H9 (cell line): ENCODE results near the gene FAM180A. TPM values are rescaled to one million over a fixed set of nuclear protein-coding genes. Genes with fewer than 3 reads are reported as not detected.

Experiments used
- DNase-seq: peaks from one replicate; pipeline ENCODE4 v3.0.0-alpha.2; 2017
- H2AFZ ChIP-seq: one replicate; pipeline ENCODE4 v1.6.1; 2013; ENCODE audit warnings: mild to moderate bottlenecking, low read length, control low read depth, moderate library complexity
- H2AK5ac ChIP-seq: 2 replicates; pipeline ENCODE4 v1.6.1; 2013; ENCODE audit warnings: low read length, control low read depth, mixed read lengths; ENCODE audit not compliant: insufficient read length
- H2BK120ac ChIP-seq: one replicate; pipeline ENCODE4 v1.6.1; 2013; ENCODE audit warnings: low read depth, mild to moderate bottlenecking, low read length, control low read depth, inconsistent platforms; ENCODE audit not compliant: poor library complexity, severe bottlenecking
- H2BK12ac ChIP-seq: 2 replicates; pipeline ENCODE4 v1.6.1; 2013; ENCODE audit warnings: low read length, control low read depth, mixed read lengths, low read depth; ENCODE audit not compliant: insufficient read length
- H2BK15ac ChIP-seq: 2 replicates; pipeline ENCODE4 v1.6.1; 2013; ENCODE audit warnings: low read depth, low read length, control low read depth
- H2BK20ac ChIP-seq: one replicate; pipeline ENCODE4 v1.6.1; 2013; ENCODE audit warnings: low read depth, mild to moderate bottlenecking, low read length, control low read depth, inconsistent platforms; ENCODE audit not compliant: poor library complexity, severe bottlenecking
- H2BK5ac ChIP-seq: 2 replicates; pipeline ENCODE4 v1.6.1; 2013; ENCODE audit warnings: low read length, control low read depth, mixed read lengths; ENCODE audit not compliant: insufficient read length
- H3K14ac ChIP-seq: 2 replicates; pipeline ENCODE4 v1.6.1; 2013; ENCODE audit warnings: low read length, control low read depth; ENCODE audit not compliant: insufficient read depth
- H3K18ac ChIP-seq: 2 replicates; pipeline ENCODE4 v1.6.1; 2013; ENCODE audit warnings: low read depth, mild to moderate bottlenecking, mixed read lengths, low read length, control low read depth; ENCODE audit not compliant: insufficient read length
- H3K23ac ChIP-seq: 2 replicates; pipeline ENCODE4 v1.6.1; 2013; ENCODE audit warnings: low read length, control low read depth, mixed read lengths, low read depth; ENCODE audit not compliant: insufficient read length
- H3K23me2 ChIP-seq: 2 replicates; pipeline ENCODE4 v1.6.1; 2013; ENCODE audit warnings: low read depth, mild to moderate bottlenecking, mixed read lengths, low read length, control low read depth; ENCODE audit not compliant: insufficient read length, poor library complexity, severe bottlenecking
- H3K27ac ChIP-seq: 2 replicates; pipeline ENCODE4 v1.5.1; 2013; ENCODE audit warnings: low read length, control low read depth, mixed read lengths, low read depth; ENCODE audit not compliant: insufficient read length
- H3K27me3 ChIP-seq: 2 replicates; pipeline ENCODE4 v1.6.1; 2013; ENCODE audit warnings: low read length, control low read depth, inconsistent platforms; ENCODE audit not compliant: insufficient read depth
- H3K4ac ChIP-seq: 2 replicates; pipeline ENCODE4 v1.6.1; 2013; ENCODE audit warnings: low read depth, mild to moderate bottlenecking, control low read depth, inconsistent platforms, low read length, moderate library complexity
- H3K4me1 ChIP-seq: 2 replicates; pipeline ENCODE4 v1.6.1; 2013; ENCODE audit warnings: low read length, control low read depth, inconsistent platforms; ENCODE audit not compliant: insufficient read depth
- H3K4me2 ChIP-seq: 2 replicates; pipeline ENCODE4 v1.6.1; 2013; ENCODE audit warnings: low read length, control low read depth, mixed read lengths; ENCODE audit not compliant: insufficient read length, insufficient read depth
- H3K56ac ChIP-seq: 2 replicates; pipeline ENCODE4 v1.6.1; 2013; ENCODE audit warnings: low read depth, mild to moderate bottlenecking, mixed read lengths, low read length, control low read depth; ENCODE audit not compliant: insufficient read length
- H3K79me1 ChIP-seq: 2 replicates; pipeline ENCODE4 v1.6.1; 2013; ENCODE audit warnings: low read depth, mild to moderate bottlenecking, moderate library complexity, low read length, control low read depth, inconsistent platforms; ENCODE audit not compliant: insufficient read depth, poor library complexity, severe bottlenecking
- H3K79me2 ChIP-seq: 2 replicates; pipeline ENCODE4 v1.6.1; 2013; ENCODE audit warnings: low read length, control low read depth, inconsistent platforms; ENCODE audit not compliant: insufficient read depth
- H3K9ac ChIP-seq: 2 replicates; pipeline ENCODE4 v1.6.1; 2013; ENCODE audit warnings: low read length, control low read depth, mixed read lengths; ENCODE audit not compliant: insufficient read length; ENCODE audit errors: extremely low read depth
- H3K9me3 ChIP-seq: one replicate; pipeline ENCODE4 v1.6.1; 2013; ENCODE audit warnings: low read depth, low read length, inconsistent platforms; ENCODE audit not compliant: control insufficient read depth
- H3T11ph ChIP-seq: one replicate; pipeline ENCODE4 v1.6.1; 2013; ENCODE audit warnings: mild to moderate bottlenecking, low read length, control low read depth, inconsistent platforms
- H4K20me1 ChIP-seq: one replicate; pipeline ENCODE4 v1.6.1; 2013; ENCODE audit not compliant: control insufficient read depth, insufficient read length, insufficient read depth
- H4K5ac ChIP-seq: 2 replicates; pipeline ENCODE4 v1.6.1; 2013; ENCODE audit warnings: low read depth, mild to moderate bottlenecking, mixed read lengths, low read length, control low read depth; ENCODE audit not compliant: insufficient read length
- H4K8ac ChIP-seq: replicated peaks from 2 replicates; pipeline ENCODE4 v1.6.1; 2013; ENCODE audit warnings: low read length, control low read depth, mixed read lengths, low read depth; ENCODE audit not compliant: insufficient read length
- H4K91ac ChIP-seq: 2 replicates; pipeline ENCODE4 v1.6.1; 2013; ENCODE audit warnings: low read depth, mild to moderate bottlenecking, moderate library complexity, mixed read lengths, low read length, control low read depth; ENCODE audit not compliant: insufficient read length
- H3K27ac Mint-ChIP-seq, 3 experiments: 2 replicates in 2 of 3; 3 replicates in 1 of 3; pipeline ENCODE4 v1.8.0; 2020 to 2021; ENCODE audit warnings: mixed read lengths in 3 of 3, mild to moderate bottlenecking in 1 of 3, moderate library complexity in 1 of 3
- H3K27me3 Mint-ChIP-seq: 2 replicates; pipeline ENCODE4 v1.8.0; 2021; ENCODE audit warnings: low read depth, mild to moderate bottlenecking, moderate library complexity, mixed read lengths
- H3K36me3 Mint-ChIP-seq, 3 experiments: 2 replicates in 2 of 3; 3 replicates in 1 of 3; pipeline ENCODE4 v1.8.0; 2020 to 2021; ENCODE audit warnings: low read depth in 3 of 3, mixed read lengths in 3 of 3; ENCODE audit not compliant: insufficient read depth in 1 of 3
- H3K4me1 Mint-ChIP-seq, 2 experiments: 2 replicates each; pipeline ENCODE4 v1.8.0; 2020; ENCODE audit warnings: mixed read lengths in 2 of 2
- H3K4me3 Mint-ChIP-seq, 2 experiments: 2 replicates in 1 of 2; 3 replicates in 1 of 2; pipeline ENCODE4 v1.8.0; 2020 to 2021; ENCODE audit warnings: mild to moderate bottlenecking in 2 of 2, mixed read lengths in 2 of 2, moderate library complexity in 1 of 2
- H3K9me3 Mint-ChIP-seq, 2 experiments: 2 replicates in 1 of 2; 3 replicates in 1 of 2; pipeline ENCODE4 v1.8.0; 2020; ENCODE audit warnings: mild to moderate bottlenecking in 2 of 2, mixed read lengths in 2 of 2, moderate library complexity in 1 of 2
- CTCF ChIP-seq: fragments of 200-600 bp; sonication (generic); conservative IDR thresholded peaks from 3 replicates; pipeline ENCODE4 v1.8.0; 2021; ENCODE audit warnings: antibody characterized with exemption, mild to moderate bottlenecking
- WGBS: extraction: QIAGEN DNeasy Blood & Tissue Kit; methylation state at CpG from one replicate; pipeline ENCODE4 v1.1.7; 2013; ENCODE audit warnings: missing lambda C conversion rate, low lambda C conversion rate, mixed read lengths; ENCODE audit not compliant: insufficient read length; ENCODE audit errors: extremely low coverage; 5-methylcytosine and 5-hydroxymethylcytosine counted together
- total RNA-seq: library from RNA; stranded (reverse); gene quantifications from 2 replicates; pipeline ENCODE4 v1.2.1, GENCODE V29; 2021

FAM180A gene
- total RNA-seq, 1 experiment from 2014 or later: not detected

- H4K20me1 ChIP-seq: no peaks in the 10 kb centered on the region
- no peak overlapping the region for H3K9ac ChIP-seq
- no peak overlapping the region for H3K4me2 ChIP-seq
- H3K23me2 ChIP-seq: no peaks in the 10 kb centered on the region
- no peak overlapping the region for H3K23ac ChIP-seq
- no peak overlapping the region for H3T11ph ChIP-seq
- no peak overlapping the region for H2BK120ac ChIP-seq
- no peak overlapping the region for H4K8ac ChIP-seq
- no peak overlapping the region for H3K27ac Mint-ChIP-seq
- H4K91ac ChIP-seq: no peak overlapping the region
- TF ChIP-seq CTCF: no peak
- H2BK5ac ChIP-seq: no peak overlapping the region
- H3K4me3 Mint-ChIP-seq: no peak overlapping the region
- H2BK12ac ChIP-seq: no peak overlapping the region
- no peak overlapping the region for H3K27ac ChIP-seq
- no peak overlapping the region for H2AK5ac ChIP-seq
- no peaks in the 10 kb centered on the region for H3K9me3 ChIP-seq
- H3K18ac ChIP-seq: no peak overlapping the region
- peaks cover 5% of the 10 kb centered on the region; the same call in 1 of the 2 replicates for H3K4me1 ChIP-seq
- H3K27me3 Mint-ChIP-seq: no peaks in the 10 kb centered on the region
- peaks cover 34 to 58% of the 10 kb centered on the region in 2 experiments for H3K4me1 Mint-ChIP-seq
- no peak overlapping the region for H3K14ac ChIP-seq
- DNase-seq: no peak
- no peaks in the 10 kb centered on the region for H3K79me2 ChIP-seq
- no peak overlapping the region for H2BK20ac ChIP-seq
- H3K27me3 ChIP-seq: no peaks in the 10 kb centered on the region
- H2BK15ac ChIP-seq: no peak overlapping the region
- H3K4ac ChIP-seq: no peak overlapping the region
- no CpG with 5 or more reads among the region's 11 CpGs for WGBS
- H3K56ac ChIP-seq: no peak overlapping the region
- H3K79me1 ChIP-seq: no peaks in the 10 kb centered on the region
- no peak overlapping the region for H4K5ac ChIP-seq
- H2AFZ ChIP-seq: no peak overlapping the region
- peaks cover 3 to 26% (median 6%) of the 10 kb centered on the region in 3 experiments; a peak in 6 of 7 replicates for H3K36me3 Mint-ChIP-seq
- H3K9me3 Mint-ChIP-seq: peaks cover 15 to 19% of the 10 kb centered on the region in 2 experiments
Observed at GRCh38 chr7:135755351-135755753, 6.7 kb upstream of the FAM180A start.
